Epithelial cell of prostate (primary cell): ENCODE measurements around the gene NDOR1.

Experiments used
- DNase-seq: peaks from one replicate; pipeline ENCODE4 v3.0.0-alpha.2; 2011; ENCODE audit warnings: low read depth, low spot score
- H3K27ac ChIP-seq: fragments of 450-650 bp; 2 replicates; pipeline ENCODE4 v1.5.1; 2017; ENCODE audit warnings: mild to moderate bottlenecking

The NDOR1 gene

DNA sequence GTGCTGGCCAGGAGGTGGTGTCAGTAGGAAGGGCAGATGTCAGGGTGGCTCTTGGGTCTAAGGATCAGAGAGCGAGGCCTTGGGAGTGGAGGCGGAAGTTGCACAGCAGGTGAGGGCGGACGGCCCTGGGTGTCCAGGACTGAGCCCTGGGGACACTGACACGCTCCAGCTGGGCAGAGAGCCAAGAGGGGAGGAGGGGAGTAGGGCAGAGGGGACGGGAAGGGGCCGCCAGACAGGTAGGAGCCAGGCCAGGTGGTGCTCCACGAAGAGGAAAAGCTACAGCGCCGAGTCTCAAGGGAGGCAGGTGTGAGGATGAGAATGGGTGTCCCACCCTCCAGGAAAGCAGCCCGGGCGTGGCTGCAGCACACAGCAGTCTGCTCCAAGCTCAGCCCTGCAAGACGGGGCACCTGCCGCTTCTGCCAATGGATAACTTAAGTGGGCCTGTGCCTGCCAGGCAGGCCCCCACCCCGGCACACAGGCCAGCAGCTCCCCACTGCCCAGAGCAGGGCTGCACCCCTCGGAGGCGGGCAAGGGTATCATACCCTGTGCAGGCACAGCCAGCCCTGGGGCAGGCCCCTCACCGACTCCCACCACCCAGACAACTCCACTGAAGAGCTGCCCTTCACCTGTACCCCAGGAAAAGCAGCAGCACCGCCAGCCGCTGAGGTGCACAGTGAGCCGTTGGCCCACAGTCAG is 9.8 kb upstream of the NDOR1 start:
- H3K27ac ChIP-seq, result no peak overlapping the region
- no peak for DNase-seq

DNA sequence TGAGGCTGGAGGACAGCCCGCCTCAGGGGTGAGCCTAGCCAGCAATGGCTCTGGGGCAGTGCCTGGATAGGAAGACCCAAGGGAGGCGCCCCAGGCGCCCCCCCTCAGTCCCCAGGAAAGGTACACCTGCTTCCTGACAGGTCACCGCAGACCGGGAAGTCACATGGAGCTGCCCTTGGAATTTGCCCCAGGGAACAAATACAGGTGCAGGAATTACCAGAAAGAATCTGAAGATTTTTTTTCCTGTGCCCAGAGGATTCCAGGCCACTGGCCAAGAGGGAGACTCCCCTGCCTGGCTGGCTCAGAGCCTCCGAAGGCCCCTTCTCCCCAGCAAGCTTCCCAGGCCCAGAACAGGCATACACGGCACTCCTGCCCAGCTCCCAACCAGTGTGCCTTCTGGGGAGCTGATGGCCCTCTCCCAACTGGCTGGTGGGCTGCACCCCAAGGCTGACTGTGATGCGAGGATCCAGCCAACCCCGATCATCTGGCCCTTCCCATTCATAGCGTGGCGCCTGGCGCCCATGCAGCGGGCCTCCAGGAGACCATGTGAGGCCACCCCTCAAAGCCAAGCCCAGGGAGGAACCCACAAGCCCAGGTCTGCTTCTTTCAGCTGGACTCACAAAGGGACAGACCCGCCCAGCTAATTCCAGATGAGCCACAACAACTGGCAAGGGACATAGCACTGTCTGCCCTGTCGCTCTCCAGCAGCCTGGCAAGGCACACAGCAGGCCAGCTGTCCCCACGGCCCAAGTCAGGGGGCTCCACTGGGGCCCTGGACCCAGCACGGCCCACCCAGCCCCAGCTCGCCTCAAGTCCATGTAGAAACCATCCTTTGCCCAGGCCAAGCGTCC is 7.2 kb upstream of the NDOR1 start:
- no peak overlapping the region for H3K27ac ChIP-seq
- DNase-seq, result no peak

DNA sequence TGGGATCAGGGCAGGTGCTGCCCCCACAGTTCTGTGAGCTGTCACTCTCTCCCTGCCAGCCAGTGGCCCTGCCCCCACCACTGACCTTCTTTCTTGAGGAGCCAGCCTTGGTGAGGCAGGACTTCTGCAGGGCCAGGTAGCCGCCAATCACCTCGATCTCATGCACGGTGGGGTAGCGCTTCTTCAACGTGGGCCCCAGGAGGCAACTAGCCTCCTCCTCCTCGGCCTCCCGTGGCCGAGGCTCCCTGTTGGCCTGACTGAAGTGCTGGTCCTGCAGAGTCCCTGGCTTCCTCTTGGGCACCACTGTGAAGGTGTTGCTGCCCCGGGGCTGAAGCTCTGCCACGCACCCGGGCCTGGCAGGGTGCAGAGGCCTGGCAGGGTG is 6.6 kb upstream of the NDOR1 start:
- no peak overlapping the region for H3K27ac ChIP-seq
- DNase-seq, result no peak

DNA sequence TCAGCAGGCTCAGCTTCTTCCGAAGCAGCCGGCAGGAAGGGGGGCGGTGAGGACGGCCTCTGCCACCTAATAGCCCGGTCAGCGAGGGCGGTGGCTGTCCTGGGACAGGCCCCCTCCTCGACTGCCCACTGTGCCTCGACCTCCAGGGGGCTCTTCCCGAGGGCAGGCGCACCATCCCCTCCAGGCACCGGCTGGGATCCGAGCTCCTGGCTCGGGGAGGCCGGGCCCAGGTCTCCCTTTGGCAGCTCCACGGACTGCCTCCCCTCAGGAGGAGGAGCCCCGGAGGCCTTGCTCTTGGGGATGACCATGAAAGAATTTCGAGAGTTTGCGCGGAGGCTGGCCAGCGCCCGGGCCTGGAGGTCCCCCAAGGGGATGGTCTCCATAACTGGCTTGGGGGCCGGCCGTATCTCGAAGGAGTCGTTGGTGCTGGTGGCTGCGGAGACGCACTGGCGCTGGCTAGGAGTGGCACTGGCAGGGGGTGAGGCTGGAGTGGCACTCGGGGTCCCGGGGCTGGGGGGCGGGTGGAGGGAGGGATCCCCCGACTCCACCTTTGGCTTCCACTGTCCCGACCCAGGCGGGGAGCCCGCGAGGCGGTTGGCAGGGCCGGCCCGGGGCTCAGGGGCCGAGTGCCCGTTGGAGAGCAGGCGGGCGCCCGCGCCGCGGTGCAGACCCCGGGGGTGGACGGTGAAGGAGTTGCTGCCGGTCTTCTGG is 5.9 kb upstream of the NDOR1 start:
- DNase-seq, result no peak
- H3K27ac ChIP-seq, result no peak overlapping the region

DNA sequence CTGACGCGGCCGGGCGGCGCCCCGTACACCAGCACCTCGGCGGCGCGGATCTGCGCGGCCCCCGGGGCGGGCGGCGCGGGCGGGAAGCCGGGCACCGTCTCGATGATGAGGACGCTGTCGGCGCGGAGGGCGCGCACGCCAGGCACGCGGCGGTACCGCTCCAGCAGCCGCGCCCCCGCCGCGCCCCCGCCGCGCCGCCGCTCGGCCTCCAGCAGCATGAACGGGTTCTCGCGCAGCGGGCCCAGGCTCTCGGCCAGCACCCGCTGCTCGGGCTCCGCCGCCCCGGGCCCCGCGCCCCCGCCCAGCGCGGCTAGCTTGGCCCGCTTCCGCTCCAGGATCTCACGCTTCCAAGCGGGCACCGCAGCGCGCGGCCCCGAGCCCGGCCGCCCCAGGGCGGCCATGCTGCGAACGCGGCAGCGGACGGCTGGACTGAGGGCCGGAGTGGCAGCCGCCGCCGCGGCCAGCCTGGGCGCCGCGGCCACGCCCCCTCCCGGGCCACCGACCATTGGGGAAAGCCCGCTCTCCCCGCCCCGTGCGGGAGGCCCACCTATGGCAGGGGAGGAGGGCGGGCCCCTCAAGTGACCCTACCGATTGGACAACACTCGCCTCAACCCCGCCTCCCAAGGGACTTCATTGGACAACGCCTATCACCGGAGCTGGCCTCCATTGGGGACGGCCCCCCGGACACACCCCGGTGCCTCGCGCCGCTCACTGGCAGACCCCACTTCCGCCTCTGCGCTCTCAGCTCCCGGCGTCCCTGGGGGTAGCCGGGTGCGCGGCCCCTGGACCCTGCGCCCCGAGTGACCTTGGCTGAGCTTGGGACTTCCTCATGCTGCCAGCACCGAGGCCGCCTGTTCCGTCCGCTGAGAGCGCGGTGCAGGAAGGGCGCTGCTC is 4.9 kb upstream of the NDOR1 start, which contains the start of gene TPRN:
Gene TPRN (minus strand): TSS at position 431 of the 894 bp plus-strand sequence. CDS start 30 bp downstream, at position 401.
- peak within 1 kb of the TSS; percentile 36 for H3K27ac ChIP-seq
- peak; percentile 93 for DNase-seq

DNA sequence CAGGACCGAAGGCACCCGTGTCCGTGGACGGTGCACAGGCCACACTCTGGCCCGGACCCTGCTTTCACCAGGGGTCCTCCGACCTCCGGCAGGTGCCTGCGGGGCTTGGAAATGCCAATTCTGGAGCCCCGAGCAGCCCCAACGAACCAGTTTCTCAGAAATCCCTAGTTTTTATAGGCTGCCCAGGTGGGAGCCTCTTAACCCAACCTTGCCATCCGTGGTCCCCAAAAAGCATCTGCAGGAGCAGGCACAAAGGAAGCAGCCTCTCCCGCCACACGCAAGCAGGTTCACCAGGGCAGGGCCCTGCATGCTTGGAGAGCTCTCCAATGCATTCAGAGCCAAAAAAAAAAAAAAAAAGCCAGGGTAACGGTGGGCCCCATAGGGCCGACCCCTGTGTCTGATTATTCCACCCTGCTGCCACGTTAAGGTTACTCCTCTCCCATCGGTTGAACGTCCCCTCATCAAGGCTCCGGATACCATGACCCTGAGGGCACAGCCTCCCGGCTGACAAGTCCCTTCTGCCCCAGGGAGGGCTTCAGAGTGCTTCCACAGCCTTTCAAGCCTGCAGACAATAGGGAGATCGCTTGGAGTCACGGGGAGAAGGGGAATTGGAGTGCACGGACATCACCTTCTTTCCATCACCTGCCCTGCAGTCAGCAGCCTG is 4.2 kb upstream of the NDOR1 start:
- no peak for DNase-seq
- H3K27ac ChIP-seq, result peak overlapping the region; percentile 36

DNA sequence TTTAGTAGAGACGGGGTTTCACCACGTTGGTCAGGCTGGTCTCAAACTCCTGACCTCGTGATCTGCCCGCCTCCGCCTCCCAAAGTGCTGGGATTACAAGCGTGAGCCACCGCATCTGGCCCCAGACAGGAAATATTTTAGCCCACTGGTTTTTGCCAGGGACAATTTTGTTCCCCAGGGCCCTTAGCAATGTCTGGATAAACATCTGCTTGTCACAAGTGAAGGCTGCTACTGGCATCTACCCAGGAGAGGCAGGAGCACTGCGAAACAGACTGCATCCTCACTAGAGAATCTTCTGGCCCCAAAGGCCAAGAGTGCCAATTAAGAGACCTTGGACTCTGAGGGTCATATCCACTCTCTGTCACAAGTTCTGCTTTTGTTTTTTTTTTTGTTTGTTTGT is 2.5 kb upstream of the NDOR1 start:
- H3K27ac ChIP-seq, result no peak overlapping the region
- DNase-seq, result no peak

DNA sequence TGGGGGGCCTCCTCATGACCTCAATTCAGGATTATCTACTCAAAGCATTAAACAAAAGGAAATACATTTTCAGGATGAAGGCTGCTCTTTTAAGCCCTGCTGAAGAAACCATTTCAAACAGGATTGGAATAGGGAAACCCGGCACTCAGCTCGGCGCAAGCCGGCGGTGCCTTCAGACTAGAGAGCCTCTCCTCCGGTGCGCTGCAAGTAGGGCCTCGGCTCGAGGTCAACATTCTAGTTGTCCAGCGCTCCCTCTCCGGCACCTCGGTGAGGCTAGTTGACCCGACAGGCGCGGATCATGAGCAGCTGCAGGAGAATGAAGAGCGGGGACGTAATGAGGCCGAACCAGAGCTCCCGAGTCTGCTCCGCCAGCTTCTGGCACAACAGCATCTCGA is 772 bp upstream of the NDOR1 start:
- no peak for DNase-seq
- peak overlapping the region; percentile 57 for H3K27ac ChIP-seq

DNA sequence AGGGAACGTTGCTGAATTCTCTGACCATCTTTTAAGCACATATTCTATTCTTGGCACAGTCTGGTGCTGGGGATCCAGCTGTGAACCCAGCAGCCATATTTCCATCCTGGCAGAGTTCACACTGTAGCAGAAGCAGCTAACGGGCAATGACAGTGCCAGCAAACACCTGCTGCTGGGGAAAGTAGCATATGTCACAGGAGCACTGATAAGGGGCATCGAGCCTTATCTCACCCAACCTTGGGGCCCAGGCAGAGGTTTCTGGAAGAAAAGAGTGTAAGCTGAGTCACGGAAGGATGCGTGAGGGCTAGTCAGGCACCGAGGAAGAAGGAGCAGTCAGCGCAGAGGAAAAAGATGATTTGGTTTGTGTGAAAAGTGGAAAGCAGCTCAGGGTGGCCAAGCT is 1.1 kb downstream of the NDOR1 start:
- no peak overlapping the region for H3K27ac ChIP-seq
- DNase-seq, result no peak

DNA sequence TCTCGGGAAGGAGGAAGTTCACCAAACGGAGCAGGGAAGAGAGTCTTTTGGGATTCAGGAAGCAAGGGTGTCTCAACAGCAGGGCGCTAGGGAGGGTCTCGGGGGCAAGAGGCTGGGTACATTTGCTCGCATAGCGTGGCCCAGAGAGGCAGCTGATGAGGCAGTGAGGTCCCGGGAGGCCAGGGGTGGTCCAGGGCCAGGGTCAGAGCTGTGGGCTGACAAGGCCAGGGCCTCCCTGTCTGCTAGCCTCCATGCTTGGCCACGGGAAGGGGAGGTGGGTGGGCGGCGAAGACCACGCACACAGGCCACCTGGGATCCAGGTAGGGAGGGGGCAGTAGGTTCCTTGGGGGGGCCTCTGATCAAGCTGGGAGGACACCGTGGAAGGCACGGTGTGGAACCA is 6.0 kb downstream of the NDOR1 start:
- H3K27ac ChIP-seq, result no peak overlapping the region
- DNase-seq, result no peak

DNA sequence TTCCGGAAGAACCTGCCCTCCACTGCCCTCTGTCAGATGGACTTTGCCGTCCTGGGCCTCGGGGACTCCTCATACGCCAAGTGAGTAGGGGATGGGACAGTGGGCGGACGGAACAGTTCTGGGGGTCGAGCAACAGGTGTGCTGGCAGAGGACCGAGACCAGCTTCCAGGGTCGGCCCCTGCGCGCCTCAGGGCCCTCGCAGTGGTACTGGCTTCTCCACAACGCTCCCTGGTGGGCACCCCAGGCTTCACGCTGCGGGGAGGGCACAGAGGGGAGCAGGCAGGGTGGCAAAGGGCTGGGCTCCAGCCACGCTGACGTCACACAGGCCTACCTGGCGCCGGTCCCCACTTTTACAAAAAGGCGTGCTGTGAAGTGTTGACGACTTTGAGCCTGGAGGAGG is 7.0 kb downstream of the NDOR1 start:
- no peak for DNase-seq
- no peak overlapping the region for H3K27ac ChIP-seq

DNA sequence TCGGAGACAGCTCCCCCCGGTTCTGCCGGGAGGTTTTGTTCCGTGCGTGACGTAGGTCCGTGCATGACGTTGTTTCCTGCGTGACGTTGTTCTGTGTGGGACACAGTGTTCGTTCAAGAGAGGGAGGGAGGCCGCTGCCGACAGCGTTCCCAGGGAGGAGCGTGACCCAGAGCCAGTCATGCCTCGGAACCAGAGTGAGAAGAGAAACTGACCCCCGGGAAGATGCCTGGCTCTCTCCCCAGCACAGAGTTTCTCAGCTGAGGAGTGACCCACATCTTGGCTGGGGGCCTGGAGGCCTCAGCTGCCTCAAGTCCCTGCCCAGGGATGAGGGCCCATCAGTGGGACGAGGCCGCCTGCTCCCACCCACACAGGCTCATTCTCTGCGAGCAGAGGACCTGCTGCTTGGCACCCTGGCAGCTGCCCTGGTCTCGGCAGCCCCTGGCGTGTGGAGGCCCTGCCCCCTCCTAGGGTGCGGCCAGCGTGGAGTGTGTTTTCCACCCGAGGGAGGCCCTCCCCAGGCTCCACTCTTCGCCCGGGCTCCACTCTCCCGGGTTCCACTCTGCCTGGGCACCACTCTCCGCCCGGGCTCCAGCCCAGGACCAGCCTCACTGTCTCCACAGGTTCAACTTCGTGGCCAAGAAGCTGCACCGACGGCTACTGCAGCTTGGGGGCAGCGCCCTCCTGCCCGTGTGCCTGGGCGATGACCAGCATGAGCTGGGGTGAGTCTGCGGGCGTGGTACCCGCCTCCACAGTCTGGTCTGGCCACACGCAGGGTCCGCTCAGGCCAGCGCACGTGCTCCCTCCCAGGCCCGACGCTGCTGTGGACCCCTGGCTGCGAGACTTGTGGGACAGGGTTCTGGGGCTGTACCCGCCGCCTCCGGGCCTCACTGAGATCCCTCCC is 7.9 kb downstream of the NDOR1 start:
- H3K27ac ChIP-seq, result no peak overlapping the region
- DNase-seq, result no peak

DNA sequence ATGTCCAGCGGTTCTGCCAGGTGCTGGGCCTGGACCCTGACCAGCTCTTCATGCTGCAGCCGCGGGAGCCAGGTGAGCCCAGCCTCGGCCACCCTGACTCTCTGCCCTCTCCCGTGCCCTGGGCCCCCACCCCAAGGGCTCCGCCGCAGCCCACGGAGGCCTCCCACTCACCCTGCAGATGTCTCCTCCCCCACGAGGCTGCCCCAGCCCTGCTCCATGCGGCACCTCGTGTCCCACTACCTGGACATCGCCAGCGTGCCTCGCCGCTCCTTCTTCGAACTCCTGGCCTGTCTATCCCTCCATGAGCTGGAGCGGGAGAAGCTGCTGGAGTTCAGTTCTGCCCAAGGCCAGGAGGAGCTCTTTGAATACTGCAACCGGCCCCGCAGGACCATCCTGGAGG is 9.1 kb downstream of the NDOR1 start:
- no peak overlapping the region for H3K27ac ChIP-seq
- DNase-seq, result no peak

DNA sequence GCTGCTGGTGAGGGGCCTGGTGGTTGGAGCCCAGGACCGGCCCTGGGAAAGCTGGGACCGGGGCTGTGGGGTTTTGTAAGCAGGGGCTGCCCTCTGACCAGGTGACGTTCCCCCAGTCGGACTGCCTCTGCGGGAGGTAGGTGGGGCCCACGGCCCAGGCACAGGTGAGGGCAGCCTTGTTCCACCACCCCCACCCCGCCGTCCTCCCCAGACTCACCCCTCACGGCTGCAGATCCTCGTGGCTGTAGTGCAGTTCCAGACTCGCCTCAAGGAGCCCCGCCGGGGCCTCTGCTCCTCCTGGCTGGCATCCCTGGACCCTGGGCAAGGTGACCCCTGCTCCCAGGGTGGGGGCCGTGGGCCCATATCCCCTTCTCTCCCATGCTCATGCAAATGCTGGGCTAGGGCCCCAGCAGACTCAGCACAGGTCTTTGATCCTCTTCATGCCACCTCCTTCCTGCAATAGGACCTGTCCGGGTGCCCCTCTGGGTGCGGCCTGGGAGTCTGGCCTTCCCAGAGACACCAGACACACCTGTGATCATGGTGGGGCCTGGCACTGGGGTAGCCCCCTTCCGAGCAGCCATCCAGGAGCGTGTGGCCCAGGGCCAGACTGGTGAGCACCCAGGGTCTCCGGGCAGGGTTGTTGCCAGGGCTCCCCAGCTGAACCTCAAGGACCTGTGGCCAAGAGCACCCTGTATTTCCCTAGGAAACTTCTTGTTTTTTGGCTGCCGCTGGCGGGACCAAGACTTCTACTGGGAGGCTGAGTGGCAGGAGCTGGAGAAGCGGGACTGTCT is 9.9 kb downstream of the NDOR1 start:
- H3K27ac ChIP-seq, result no peak overlapping the region
- DNase-seq, result no peak

DNA sequence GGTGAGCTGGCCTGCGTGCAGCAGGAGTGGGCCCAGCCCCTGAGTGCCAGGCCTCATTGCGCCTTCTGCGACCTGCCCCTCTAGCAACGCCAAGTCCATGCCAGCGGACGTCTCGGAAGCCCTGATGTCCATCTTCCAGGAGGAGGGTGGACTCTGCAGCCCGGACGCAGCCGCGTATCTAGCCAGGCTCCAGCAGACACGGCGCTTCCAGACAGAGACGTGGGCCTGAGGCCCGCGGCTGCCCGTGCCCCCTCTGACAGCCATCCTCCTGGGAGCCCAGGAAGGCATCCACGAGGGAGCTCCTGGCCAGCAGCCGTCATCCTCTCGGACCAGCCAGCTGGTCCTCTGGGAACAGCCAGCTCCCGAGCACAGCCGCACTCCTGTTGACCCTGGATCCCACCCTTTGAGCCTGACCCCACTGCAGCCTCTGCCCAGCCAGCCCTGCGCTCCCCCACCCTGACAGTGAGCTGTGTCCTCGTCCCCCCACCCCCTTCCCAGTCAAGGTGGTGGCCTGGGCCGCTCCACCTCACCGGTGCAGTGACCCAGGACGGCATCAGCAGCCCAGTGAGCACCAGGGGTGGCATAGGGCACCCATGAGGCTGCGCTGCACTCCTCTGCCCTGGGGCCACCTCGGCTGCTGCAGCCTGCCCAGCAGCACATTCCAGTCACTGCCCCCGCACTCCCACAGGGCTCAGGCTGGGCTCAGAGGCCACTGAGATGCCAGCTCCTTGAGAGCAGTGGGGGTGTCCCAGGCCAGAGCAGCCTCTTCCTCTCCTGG is 10.9 kb downstream of the NDOR1 start:
- no peak for DNase-seq

DNA sequence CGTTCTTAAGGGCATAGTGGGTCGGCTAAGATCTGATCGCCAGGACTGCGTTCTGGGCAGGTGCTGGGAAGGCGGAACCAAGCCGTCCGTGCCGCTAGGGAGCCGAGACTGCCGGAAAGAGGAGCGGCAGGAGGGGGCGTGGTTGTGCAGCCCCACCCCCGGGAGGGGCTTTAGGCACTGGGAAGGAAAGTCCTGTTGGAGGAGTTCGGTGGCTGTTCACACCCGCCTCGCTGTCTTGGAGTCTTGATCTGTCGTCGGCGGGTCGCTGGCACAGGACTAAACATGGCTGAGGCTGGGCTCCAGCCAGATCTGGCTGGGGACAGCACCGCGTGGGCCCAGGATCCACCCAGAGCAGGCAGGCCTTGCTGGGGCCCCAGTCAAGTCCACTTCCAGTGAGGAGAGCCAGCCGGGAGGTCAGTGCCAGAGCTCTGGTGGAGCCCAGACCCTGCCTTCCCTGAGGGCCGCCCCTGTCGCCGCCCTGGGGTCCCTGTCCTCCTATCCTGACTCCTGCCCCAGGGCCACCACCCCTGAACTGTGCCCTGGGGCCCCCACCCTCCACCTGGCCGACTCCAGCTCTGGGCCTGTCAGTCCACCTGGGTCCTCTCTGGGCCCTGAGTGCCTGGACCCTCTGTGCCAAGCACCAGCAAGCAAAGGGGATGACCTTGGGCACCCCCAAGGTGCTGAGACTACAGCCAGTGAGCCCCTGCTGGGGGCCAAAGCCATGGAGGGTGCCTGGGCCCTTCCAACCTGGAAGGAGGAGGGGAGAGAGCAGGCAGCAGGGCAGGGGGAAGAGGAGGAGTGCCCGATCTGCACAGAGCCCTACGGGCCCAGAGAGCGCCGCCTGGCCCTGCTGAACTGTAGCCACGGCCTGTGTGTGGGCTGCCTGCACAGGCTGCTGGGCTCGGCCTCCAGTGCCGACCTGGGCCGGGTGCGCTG is 12.0 kb downstream of the NDOR1 start:
- peak overlapping the region; percentile 62 for H3K27ac ChIP-seq
- DNase-seq, result no peak

More for the DNA sequence above, 10.9 kb downstream of the NDOR1 start:
- H3K27ac ChIP-seq, result no peak overlapping the region
